ENCODE data around the gene RFX2. TPM values are rescaled to one million over a fixed set of nuclear protein-coding genes. Genes with fewer than 3 reads are reported as not detected.

The RFX2 gene
- total and polyA plus RNA-seq, 3 experiments from 2014 or later: 1.5 to 4.9 (median 4.2) TPM

DNA sequence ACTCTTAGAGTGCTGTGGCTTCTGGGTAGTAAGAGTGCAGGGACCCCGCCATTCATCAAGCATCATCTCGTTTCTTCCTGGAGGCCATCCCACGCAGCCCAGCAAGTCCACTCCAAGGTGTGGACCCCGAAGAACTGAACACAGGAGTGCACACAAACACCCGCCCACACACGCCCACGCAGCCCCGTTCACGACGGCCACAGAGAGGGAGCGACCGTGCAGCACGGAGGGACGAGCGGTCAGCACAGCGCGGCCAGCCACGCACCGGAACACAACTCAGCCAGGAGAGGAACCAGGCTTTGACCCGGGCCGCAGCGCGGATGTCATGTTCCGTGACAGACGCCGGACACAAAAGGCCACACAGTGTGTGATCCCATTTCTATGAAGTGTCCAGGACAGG, 114.2 kb downstream of the RFX2 start:
- POLR2A ChIA-PET: no interaction called here

DNA sequence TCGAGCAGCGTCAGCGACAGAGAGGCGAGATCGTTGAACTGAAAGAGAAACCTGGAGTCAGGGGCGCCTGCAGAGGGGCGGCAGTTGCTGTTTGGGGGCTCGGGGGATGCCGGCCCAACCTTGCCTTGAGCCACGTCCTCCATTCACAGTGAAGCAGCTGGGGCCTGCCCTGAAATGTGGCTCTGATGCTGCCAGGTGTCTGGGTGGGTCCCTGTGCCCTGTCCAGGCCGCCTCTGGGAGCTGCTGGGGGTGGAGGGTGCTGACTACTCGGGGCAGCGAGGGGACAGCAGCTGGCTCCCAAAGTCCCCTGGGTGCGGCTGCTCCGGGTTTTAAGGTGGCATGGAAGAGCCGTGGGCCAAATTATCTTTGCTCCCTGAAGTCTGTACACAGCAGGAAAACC, 114.7 kb downstream of the RFX2 start:
- Histone ChIP-seq H3K27ac (ENCODE audit: low read depth, low read length) (no peak overlapping the region), H3K4me1 (ENCODE audit: insufficient read depth, low read length) (no peaks in the 10 kb centered on the region), H3K36me3 (ENCODE audit: insufficient read depth, low read length) (no peaks in the 10 kb centered on the region), H3K27me3 (ENCODE audit: insufficient read depth, low read length, poor library complexity, severe bottlenecking) (no peaks in the 10 kb centered on the region), H3K9me3 (ENCODE audit: low read length) (no peaks in the 10 kb centered on the region), H3K4me3 (ENCODE audit: low read length) (no peak overlapping the region)
- Mint-ChIP-seq H3K27me3 (no peaks in the 10 kb centered on the region), H3K27ac (no peak overlapping the region), H3K36me3 (peaks cover 0 to 7% (median 0%) of the 10 kb centered on the region in 3 donors), H3K9me3 (peaks cover 0 to 2% (median 0%) of the 10 kb centered on the region in 5 donors), H3K4me1 (no peaks in the 10 kb centered on the region), H3K4me3 (no peak overlapping the region)
- DNase-seq: no peak
- ChIA-PET POLR2A (no interaction called here), CTCF (no interaction called here)

More for the DNA sequence above, 114.2 kb downstream of the RFX2 start:
- H3K4me1 Mint-ChIP-seq: no peaks in the 10 kb centered on the region
- H3K27me3 Mint-ChIP-seq: no peaks in the 10 kb centered on the region
- no peak overlapping the region for H3K27ac Mint-ChIP-seq
- Histone ChIP-seq H3K4me1 (ENCODE audit: insufficient read depth, low read length) (no peaks in the 10 kb centered on the region), H3K9me3 (ENCODE audit: low read length) (no peaks in the 10 kb centered on the region), H3K36me3 (ENCODE audit: insufficient read depth, low read length) (no peaks in the 10 kb centered on the region), H3K27me3 (ENCODE audit: insufficient read depth, low read length, poor library complexity, severe bottlenecking) (no peaks in the 10 kb centered on the region), H3K4me3 (ENCODE audit: low read length) (no peak overlapping the region), H3K27ac (ENCODE audit: low read depth, low read length) (no peak overlapping the region)
- H3K4me3 Mint-ChIP-seq: no peak overlapping the region
- H3K36me3 Mint-ChIP-seq: peaks cover 0 to 9% (median 0%) of the 10 kb centered on the region in 3 donors
- no peak for DNase-seq
- H3K9me3 Mint-ChIP-seq: peaks cover 0 to 2% (median 0%) of the 10 kb centered on the region in 5 donors
- CTCF ChIA-PET: no interaction called here

DNA sequence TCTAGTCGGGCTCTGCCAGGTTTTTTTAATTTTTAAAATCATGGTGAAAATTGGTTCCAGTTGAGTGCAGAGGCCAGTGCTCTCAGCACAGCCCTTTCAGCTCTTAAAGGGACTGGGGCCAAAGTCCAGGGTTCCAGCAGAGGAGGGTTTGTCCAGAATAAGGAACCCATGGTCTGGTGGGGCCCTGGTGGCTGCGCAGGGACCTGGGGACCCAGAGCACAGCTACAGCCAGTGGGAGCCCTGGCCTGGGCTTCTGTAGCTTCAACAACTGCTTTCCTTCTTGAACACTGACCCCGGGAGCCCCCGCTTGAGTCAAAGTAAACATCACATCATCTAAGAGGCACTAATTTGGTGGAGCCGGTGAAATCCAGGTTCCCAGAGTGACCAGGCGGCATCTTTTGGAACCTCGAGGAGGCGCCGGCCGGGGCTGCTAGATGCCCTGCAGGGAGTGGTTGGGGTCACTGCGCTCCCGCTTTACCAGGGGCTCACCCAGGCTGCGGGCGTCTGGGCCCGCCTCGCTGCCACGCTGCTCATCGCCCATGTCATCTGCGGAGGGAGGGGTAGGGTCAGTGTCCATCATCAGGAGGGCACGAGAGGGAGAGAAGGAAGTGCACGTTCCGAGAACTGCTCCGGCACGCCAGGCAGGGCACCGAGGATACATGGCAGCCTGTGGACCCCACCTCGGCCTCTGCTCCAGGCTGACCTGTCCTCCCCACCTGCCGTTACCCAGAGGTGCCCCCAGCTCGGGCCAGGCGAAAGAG, 115.7 kb downstream of the RFX2 start:
- no peaks in the 10 kb centered on the region for H3K4me1 Mint-ChIP-seq
- Histone ChIP-seq H3K9me3 (ENCODE audit: low read length) (no peaks in the 10 kb centered on the region), H3K4me3 (ENCODE audit: low read length) (no peak overlapping the region), H3K36me3 (ENCODE audit: insufficient read depth, low read length) (no peaks in the 10 kb centered on the region), H3K27me3 (ENCODE audit: insufficient read depth, low read length, poor library complexity, severe bottlenecking) (no peaks in the 10 kb centered on the region), H3K4me1 (ENCODE audit: insufficient read depth, low read length) (no peaks in the 10 kb centered on the region), H3K27ac (ENCODE audit: low read depth, low read length) (no peak overlapping the region)
- peaks cover 0 to 3% of the 10 kb centered on the region in 2 donors for H3K27me3 Mint-ChIP-seq
- CTCF ChIA-PET: no interaction called here
- DNase-seq: no peak
- H3K4me3 Mint-ChIP-seq: no peak overlapping the region
- peaks cover 0 to 2% (median 0%) of the 10 kb centered on the region in 5 donors for H3K9me3 Mint-ChIP-seq
- POLR2A ChIA-PET: no interaction called here
- H3K27ac Mint-ChIP-seq: no peak overlapping the region
- peaks cover 0 to 2% (median 0%) of the 10 kb centered on the region in 3 donors for H3K36me3 Mint-ChIP-seq

DNA sequence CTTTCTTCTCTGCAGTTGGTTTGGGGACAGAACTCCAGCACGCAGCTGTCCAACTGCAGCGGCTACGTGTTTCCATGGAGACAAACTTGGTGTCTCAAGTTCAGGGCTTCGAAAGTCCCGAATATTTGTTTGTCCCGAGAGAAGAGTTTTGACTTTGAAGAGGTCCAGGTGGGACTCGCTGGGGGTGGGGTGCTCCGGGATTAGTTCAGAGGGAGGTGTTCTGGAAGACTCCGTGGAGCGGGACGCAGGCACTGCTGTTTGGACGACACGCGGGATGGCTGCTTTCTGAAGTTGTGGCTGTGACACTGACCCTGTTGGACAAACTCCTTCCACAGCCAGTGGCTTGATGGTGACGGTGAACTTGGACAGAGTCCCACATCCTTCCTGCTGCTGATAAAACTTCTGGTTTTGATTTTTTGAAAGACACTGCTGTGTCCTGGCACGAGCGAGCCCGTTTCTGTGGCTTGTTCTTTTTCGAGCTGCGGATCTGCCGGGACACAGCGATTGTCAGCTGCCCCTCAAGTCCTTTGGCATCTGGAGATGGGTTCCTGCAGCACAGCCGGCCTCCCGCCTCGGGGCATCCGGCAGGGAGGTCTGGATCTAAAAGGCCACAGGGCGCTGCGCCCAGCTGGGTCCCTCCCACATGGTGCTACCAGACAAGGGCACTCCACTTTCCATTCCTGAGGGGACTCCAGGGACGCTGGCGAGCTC, 116.5 kb downstream of the RFX2 start:
- Histone ChIP-seq H3K9me3 (ENCODE audit: low read length) (no peaks in the 10 kb centered on the region), H3K27ac (ENCODE audit: low read depth, low read length) (no peak overlapping the region), H3K4me1 (ENCODE audit: insufficient read depth, low read length) (no peaks in the 10 kb centered on the region), H3K4me3 (ENCODE audit: low read length) (no peak overlapping the region), H3K36me3 (ENCODE audit: insufficient read depth, low read length) (no peaks in the 10 kb centered on the region), H3K27me3 (ENCODE audit: insufficient read depth, low read length, poor library complexity, severe bottlenecking) (no peaks in the 10 kb centered on the region)
- no peaks in the 10 kb centered on the region for H3K4me1 Mint-ChIP-seq
- DNase-seq: no peak
- ChIA-PET POLR2A (no interaction called here), CTCF (interaction anchor here (0.8 kb wide), 1 partner anchor 8 kb away, joined by 3 read pairs; no protein-coding TSS in a partner anchor)
- no peak overlapping the region for H3K27ac Mint-ChIP-seq
- H3K36me3 Mint-ChIP-seq: no peaks in the 10 kb centered on the region
- H3K27me3 Mint-ChIP-seq: peaks cover 0 to 6% of the 10 kb centered on the region in 2 donors
- no peaks in the 10 kb centered on the region for H3K9me3 Mint-ChIP-seq
- H3K4me3 Mint-ChIP-seq: no peak overlapping the region

DNA sequence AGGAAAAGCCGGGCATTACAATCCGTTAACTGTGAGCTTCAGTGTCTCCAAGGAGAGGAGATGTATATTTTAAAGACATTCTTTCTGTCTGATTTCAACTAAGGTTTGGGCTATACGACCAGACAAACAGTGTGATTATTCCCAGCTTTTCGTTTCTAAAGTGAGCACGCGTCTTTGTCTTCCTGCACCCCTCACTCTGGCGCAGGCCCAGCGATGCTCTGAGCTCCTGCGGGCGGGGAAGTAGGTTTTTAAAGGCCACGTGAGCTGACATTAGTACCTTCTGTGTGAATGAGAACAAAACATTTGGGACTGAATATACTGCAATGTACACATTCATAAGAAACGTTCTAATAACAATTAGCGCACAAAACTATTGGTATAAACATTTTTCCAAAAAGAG, 117.1 kb downstream of the RFX2 start:
- CTCF ChIA-PET: interaction anchor here (0.8 to 2.1 kb wide), 2 partner anchors 9 to 29 kb away, joined by 3 to 6 read pairs; no protein-coding TSS in a partner anchor
- Histone ChIP-seq H3K27me3 (ENCODE audit: insufficient read depth, low read length, poor library complexity, severe bottlenecking) (no peaks in the 10 kb centered on the region), H3K27ac (ENCODE audit: low read depth, low read length) (no peak overlapping the region), H3K4me1 (ENCODE audit: insufficient read depth, low read length) (no peaks in the 10 kb centered on the region), H3K4me3 (ENCODE audit: low read length) (no peak overlapping the region), H3K9me3 (ENCODE audit: low read length) (no peaks in the 10 kb centered on the region), H3K36me3 (ENCODE audit: insufficient read depth, low read length) (no peaks in the 10 kb centered on the region)
- no peaks in the 10 kb centered on the region for H3K9me3 Mint-ChIP-seq
- POLR2A ChIA-PET: no interaction called here
- H3K4me1 Mint-ChIP-seq: no peaks in the 10 kb centered on the region
- no peak for DNase-seq
- no peak overlapping the region for H3K27ac Mint-ChIP-seq
- H3K4me3 Mint-ChIP-seq: no peak overlapping the region
- no peaks in the 10 kb centered on the region for H3K36me3 Mint-ChIP-seq
- peaks cover 0 to 6% of the 10 kb centered on the region in 2 donors for H3K27me3 Mint-ChIP-seq

DNA sequence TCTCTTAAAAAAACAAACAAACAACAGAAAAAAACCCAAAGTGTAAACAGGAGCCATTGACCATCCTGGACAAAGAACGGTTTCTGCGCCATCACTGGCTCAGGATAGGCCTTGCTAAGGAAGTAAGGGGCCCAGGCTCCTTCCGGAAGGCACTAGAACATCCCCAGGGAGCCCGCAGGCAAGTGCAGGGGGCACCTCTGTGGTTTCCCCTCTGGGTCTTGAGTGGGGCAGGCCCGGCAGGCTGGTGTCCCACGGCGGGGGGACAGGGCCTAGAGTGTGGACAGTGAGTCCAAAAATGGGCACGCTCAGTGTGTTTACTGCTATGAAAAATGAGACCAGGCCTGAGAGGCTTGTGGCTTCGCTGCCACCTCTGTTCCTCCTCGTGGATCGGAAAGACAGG, 117.5 kb downstream of the RFX2 start:
- Histone ChIP-seq H3K4me1 (ENCODE audit: insufficient read depth, low read length) (peaks cover 2% of the 10 kb centered on the region), H3K27ac (ENCODE audit: low read depth, low read length) (no peak overlapping the region), H3K4me3 (ENCODE audit: low read length) (no peak overlapping the region), H3K36me3 (ENCODE audit: insufficient read depth, low read length) (no peaks in the 10 kb centered on the region), H3K27me3 (ENCODE audit: insufficient read depth, low read length, poor library complexity, severe bottlenecking) (no peaks in the 10 kb centered on the region), H3K9me3 (ENCODE audit: low read length) (no peaks in the 10 kb centered on the region)
- H3K4me3 Mint-ChIP-seq: no peak overlapping the region
- H3K27me3 Mint-ChIP-seq: peaks cover 0 to 6% of the 10 kb centered on the region in 2 donors
- CTCF ChIA-PET: interaction anchor here (0.8 to 2.1 kb wide), 2 partner anchors 9 to 29 kb away, joined by 3 to 6 read pairs; no protein-coding TSS in a partner anchor
- H3K27ac Mint-ChIP-seq: no peak overlapping the region
- POLR2A ChIA-PET: interaction anchor here (0.6 kb wide), 1 partner anchor 1950 kb away, joined by 3 read pairs; no protein-coding TSS in a partner anchor
- peaks cover 0 to 2% (median under 1%) of the 10 kb centered on the region in 3 donors for H3K4me1 Mint-ChIP-seq
- DNase-seq: no peak
- no peaks in the 10 kb centered on the region for H3K9me3 Mint-ChIP-seq
- H3K36me3 Mint-ChIP-seq: no peaks in the 10 kb centered on the region

DNA sequence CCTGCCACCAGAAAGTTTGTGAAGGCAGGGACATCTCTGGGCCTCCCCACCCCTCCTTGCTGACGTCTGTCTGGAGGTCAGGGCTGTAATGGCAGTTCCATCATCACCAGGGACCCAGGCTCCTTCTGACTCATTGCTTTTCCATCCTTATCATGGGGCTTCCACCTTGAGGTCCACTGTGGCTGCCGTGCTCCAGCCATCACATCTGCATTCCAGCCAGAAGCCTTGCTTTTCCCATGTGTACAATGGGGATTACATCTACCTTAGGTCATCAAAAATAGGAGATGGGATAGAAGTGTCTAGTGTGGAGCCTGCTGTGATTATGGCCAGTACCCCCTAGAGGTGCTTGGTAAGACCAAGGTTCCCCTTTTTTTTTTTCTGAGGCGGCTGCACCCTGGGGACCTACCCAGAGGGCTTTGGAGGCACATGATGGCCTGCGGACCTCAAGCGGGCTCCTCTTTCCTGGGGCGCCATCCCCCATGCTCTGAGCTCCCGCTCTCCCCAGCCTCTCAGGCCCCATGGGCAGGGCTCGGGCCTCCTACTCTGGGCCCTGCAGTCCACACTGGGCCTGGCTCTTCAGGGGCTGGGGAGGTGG, 119.0 kb downstream of the RFX2 start:
- Histone ChIP-seq H3K4me1 (ENCODE audit: insufficient read depth, low read length) (peaks cover 5% of the 10 kb centered on the region), H3K36me3 (ENCODE audit: insufficient read depth, low read length) (no peaks in the 10 kb centered on the region), H3K27ac (ENCODE audit: low read depth, low read length) (no peak overlapping the region), H3K27me3 (ENCODE audit: insufficient read depth, low read length, poor library complexity, severe bottlenecking) (no peaks in the 10 kb centered on the region), H3K9me3 (ENCODE audit: low read length) (no peaks in the 10 kb centered on the region), H3K4me3 (ENCODE audit: low read length) (no peak overlapping the region)
- Mint-ChIP-seq H3K36me3 (no peaks in the 10 kb centered on the region), H3K27me3 (peaks cover 0 to 6% of the 10 kb centered on the region in 2 donors), H3K9me3 (no peaks in the 10 kb centered on the region), H3K4me1 (peaks cover 8 to 10% (median 9%) of the 10 kb centered on the region in 3 donors), H3K4me3 (no peak overlapping the region), H3K27ac (no peak overlapping the region)
- CTCF ChIA-PET: interaction anchor here (2.1 to 8.3 kb wide), 2 partner anchors 24 to 31 kb away, joined by 6 to 38 read pairs; no protein-coding TSS in a partner anchor
- POLR2A ChIA-PET: no interaction called here
- no peak for DNase-seq
